HG02943 (cell line): ENCODE data around the gene PACSIN2.
A peak's percentile ranks its signal among the peaks of the same experiment; 100 is the strongest.

Source experiments
- ATAC-seq: cut with Tn5 transposase; IDR thresholded peaks from one replicate; pipeline ENCODE4 v1.9.1; 2021; ENCODE audit warnings: mild to moderate bottlenecking, low read depth, moderate library complexity; ENCODE audit not compliant: unreplicated experiment

Gene PACSIN2

DNA sequence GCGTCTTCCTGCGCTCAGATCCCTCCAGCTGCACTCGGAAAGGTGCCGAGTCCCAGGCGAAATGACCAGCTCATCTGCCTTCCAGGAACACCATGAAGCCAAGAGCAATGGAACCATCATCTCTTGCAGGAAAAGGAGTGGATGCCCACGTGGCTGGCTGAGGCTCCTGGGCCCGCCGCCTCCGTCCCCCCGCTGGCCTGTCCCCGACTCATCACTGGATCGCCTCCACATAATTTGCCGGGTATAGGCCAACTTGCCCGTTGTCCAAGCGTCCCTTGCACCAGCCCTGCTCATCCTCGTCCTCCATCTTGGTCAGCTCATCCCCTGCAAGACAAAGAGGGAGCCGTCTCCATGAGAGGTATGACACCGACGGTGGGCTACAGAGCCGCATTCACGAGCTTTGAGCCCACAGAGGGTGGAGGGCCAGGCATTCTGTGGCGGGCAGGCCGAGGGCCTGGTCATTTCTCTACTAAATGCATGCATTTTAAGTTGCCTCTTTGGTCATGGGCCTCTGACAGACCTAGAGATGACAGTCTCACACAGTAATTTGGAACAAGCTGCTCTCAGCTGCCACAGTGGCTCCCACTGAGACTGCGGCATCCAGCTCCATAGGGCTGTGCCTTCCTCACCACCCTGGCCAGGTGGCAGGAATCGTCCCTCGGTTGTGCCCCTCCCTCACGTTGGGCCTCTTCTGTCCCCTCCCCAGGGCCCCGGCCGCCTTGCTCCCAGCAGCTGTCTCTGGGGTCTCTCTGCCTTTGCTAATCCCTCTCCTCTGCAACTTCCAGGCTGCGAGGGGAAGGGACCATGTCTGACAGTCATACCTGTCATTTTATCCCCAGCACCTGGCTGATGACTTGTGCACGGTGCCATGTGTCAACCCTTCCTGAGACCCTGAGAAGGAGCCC is 143.6 kb downstream of the PACSIN2 start:
- ATAC-seq = no peak

GRCh38 chr22:42869888-42870480 is 145.0 kb downstream of the PACSIN2 start:
- no peak for ATAC-seq

GRCh38 chr22:42869463-42869862 is 145.5 kb downstream of the PACSIN2 start:
- no peak for ATAC-seq

GRCh38 chr22:42868751-42869251 is 146.1 kb downstream of the PACSIN2 start:
- no peak for ATAC-seq

- no peak for ATAC-seq
Measured at GRCh38 chr22:42866100-42866499, 148.8 kb downstream of the PACSIN2 start.

DNA sequence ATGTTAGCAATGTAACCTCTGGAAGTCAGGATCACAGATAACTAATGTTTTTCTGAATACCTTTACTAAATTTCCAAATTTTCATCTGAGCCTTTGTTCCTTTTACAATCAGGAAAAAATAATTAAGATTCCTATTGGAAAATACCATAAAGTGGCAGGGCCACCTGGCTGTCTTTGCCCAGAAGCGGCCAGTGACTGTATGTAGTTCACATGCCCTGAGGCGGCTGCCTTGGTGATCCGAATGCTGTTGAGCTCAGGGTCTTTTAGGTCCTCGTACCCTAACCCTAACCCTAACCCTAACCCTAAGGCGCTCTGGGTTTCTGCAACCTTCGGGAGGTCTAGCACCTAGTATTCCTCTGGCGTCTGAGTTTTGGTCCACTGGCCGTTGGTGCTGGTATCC is 149.4 kb downstream of the PACSIN2 start:
- ATAC-seq = no peak

- no peak for ATAC-seq
Measured at GRCh38 chr22:42863349-42863961, 151.5 kb downstream of the PACSIN2 start.

- ATAC-seq = no peak
Measured at GRCh38 chr22:42862045-42862734, 152.8 kb downstream of the PACSIN2 start.

DNA sequence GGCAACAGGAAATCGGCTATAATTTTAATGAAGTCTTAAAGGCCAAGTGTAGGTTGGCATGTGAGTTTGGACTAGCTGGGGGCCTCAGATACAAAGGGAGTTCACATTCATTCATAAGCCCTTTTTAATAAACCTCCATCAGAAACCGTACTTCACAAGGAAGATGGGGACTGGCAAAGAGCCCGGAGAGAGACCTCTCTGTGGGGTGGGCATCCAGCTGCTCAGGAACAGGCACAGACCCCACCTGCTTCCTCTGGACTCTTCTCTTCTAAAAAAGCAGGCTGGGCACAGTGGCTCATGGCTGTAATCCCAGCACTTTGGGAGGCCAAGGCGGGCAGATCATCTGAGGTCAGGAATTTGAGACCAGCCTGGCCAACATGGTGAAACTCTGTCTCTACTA is 154.0 kb downstream of the PACSIN2 start:
- ATAC-seq = no peak

- no peak for ATAC-seq
Measured at GRCh38 chr22:42857845-42858481, 157.0 kb downstream of the PACSIN2 start.

DNA sequence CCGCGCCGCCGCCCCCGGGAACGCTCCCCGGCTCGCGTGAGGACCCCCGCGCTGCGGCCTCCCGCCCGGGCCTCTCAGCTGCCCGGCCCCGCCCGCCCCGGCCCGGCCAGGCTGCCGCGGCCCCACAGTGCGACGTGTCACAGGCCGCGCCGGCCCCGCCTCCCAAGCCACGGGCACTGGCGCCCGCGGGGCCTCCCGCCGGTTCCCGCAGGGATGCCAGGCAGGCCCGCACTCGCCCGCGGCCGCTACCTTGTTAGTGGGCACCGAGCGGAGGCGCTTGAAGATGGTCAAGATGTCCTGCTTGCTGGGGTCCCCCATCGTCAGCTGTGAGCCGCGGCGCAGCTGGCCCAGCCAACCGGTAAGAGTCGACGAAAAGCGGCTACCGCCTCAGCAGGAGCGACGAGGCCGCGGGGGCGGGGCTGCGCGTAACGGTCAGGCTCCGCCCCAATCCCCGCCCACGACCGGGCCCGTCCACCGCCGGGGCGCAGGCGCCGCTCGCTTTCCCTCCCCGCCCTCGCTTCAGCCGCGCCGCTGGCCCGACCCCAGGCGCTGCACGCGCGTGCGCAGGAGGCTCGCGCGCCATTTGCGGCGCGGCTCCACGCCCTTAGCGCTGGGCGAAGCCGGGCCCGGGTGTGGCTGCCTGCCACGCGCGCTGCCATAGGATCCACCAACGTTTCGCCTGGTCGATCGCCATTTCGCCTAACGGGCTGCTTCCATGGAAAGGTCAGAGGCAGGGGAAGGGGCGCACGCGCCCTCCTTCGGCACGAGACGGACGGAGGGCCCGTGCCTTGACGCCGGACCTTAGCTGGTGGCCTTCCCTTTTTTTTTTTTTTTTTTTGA is 157.9 kb downstream of the PACSIN2 start, which contains the start of gene ARFGAP3:
TSS of gene ARFGAP3 (minus strand) at position 409 of the 840 bp plus-strand sequence. CDS start at position 318, 91 bp downstream.
- ATAC-seq = peak; percentile 80

DNA sequence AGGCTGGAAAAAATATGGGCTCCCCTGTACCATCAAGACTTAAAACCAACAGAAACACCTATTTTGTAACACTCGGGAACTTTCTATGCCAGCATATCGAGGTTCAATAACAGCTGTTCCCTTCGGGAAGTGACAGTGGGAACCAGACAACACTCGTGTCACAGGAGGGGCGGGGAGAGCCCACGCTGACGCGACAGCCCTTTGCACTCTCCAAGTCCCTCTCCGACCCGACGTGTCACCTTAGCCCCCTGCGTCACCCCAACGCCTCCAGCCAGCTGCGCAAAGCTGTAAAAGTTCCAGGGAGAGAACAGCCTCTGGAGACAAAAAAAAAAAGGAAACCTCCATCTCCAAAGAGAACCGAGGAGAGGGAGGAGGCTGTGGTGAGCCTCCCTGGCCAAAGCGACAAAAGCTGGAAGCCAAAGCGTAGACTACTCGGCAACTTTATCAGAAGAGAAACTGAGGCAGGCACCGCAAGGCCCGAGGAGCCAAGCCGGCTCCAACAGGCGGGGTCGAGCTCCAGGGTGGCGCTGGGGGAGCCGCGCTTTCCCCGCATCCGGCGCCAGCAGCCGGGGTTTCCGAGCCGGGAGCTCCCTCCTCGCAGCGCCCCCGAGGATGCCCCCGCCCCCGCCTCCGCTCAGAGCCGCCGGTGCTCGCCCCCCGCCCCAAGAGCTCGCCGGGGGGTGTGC is 158.6 kb downstream of the PACSIN2 start:
- peak; percentile 21 for ATAC-seq

DNA sequence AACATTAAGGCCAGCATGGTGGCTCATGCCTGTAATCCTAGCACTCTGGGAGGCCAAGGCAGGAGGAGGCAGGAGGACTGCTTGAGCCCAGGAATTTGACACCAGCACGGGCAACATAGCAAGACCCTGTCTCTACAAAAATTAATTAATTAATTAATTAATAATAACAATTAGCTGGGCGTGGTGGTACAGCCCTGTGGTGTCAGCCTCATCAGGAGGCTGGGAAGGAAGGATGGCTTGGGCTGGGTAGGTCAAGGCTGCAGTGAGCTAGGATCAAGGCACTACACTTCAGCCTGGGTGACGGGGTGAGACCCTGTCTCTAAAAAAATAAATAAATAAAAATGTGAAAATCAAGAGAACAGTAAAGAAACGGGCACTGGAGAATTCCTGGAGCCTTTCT is 159.2 kb downstream of the PACSIN2 start:
- no peak for ATAC-seq

GRCh38 chr22:42855211-42855610 is 159.7 kb downstream of the PACSIN2 start:
- ATAC-seq = no peak

DNA sequence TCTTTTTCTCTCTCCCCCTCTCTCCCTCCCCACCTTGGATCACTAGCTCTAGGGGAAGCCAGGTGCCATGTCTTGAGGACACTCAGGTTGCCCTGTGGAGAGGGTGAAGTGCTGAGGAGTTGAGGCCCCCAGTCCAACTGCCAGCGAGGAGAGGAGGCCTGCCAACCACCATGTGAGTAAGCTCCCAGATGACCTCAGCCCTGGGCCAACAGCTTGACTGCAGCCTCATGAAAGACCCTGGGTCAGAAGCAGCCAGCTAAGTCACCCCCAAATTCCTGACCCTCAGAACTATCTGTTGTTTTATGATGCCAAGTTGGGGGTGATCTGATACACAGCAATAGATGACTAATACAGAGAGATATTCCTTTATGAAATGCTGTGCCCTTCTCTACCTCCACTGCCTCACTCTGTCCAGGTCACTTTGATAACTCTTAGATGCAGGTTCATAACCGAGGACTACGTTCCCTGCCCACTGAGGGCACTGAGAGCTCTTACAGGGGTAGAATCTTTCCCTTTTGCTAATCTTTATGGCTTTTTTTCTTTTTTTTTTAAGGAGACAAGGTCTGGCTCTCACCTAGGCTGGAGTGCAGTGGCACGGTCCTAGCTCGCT is 165.9 kb downstream of the PACSIN2 start:
- ATAC-seq = no peak

DNA sequence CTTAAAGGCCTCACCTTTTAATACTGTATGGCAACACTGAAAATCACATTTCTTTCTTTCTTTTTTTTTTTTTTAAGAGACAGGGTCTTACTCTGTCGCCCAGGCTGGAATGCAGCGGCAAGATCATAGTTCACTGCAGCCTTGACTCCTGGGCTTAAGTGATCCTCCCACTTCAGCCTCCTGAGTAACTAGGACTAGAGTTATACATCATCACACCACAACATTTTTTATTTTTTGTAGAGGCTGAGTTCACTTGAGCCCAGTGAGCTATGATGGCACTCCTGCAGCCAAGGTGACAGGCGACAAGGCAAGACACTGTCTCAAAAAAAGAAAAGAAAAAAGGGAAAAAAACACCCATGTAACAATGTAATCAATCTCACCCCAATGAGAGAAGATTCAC is 167.8 kb downstream of the PACSIN2 start:
- no peak for ATAC-seq

DNA sequence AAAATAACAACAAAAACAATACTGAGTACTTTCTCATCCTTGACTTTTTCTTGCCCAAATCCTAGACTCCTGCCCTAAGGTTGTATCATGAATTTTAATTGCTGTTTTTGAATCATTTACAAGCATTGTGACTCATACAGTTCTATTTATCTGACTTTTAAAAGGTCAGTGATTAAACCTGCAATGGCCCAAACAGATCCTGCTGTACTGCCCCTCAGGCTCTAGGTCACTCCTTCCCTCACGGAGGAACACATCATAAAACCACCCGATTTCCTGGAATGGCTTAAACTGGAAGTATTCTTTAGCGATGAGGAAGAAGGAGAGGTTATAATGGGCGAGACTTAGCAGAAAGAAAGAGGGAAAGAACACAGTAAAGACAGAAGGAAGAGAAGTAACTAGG is 170.2 kb downstream of the PACSIN2 start:
- no peak for ATAC-seq

GRCh38 chr22:42842658-42843370 is 172.1 kb downstream of the PACSIN2 start:
- ATAC-seq = no peak
